IMR-90 (cell line): ENCODE measurements around the gene TPT1. TPM values are rescaled to one million over a fixed set of nuclear protein-coding genes. Genes with fewer than 3 reads are reported as not detected.

Source experiments
- ATAC-seq: fragments of 200-7000 bp; cut with Tn5 transposase; 2 replicates; pipeline ENCODE4 v1.9.1; 2020; ENCODE audit warnings: low read depth, mild to moderate bottlenecking, moderate library complexity
- BruUV-seq: library from RNA; stranded (reverse); fragments of 400-500 nt; replicated peaks from 2 replicates; lab custom pipeline; 2021; lab: Mats Ljungman, UMichigan
- CTCF ChIA-PET: fragments of 300-600 bp; formaldehyde crosslinking; extraction: SDS; loops from one replicate; lab custom pipeline; 2021; ENCODE audit warnings: antibody characterized with exemption; lab: Yijun Ruan, JAX
- POLR2A ChIA-PET: fragments of 300-600 bp; sonication (Branson Sonifier 250); formaldehyde crosslinking; loops from one replicate; lab custom pipeline; 2022; ENCODE audit warnings: antibody characterized with exemption; ENCODE audit not compliant: unreplicated experiment; lab: Charles Lee
- DNase-seq: peaks from one replicate; pipeline ENCODE4 v3.0.0; 2013
- H2AFZ ChIP-seq: replicated peaks from 2 replicates; pipeline ENCODE3; 2013; ENCODE audit warnings: low read length, mild to moderate bottlenecking; ENCODE audit not compliant: poor library complexity
- H2AK5ac ChIP-seq: 2 replicates; pipeline ENCODE4 v1.6.1; 2013; ENCODE audit warnings: low read depth, low read length, inconsistent platforms
- H2AK9ac ChIP-seq: replicated peaks from 2 replicates; pipeline ENCODE3; 2013; ENCODE audit warnings: mild to moderate bottlenecking, low read depth, low read length, moderate library complexity; ENCODE audit not compliant: poor library complexity
- H2BK120ac ChIP-seq: 2 replicates; pipeline ENCODE4 v1.6.1; 2013; ENCODE audit warnings: low read depth, low read length, inconsistent platforms
- H2BK15ac ChIP-seq: 3 replicates; pipeline ENCODE4 v1.6.1; 2013; ENCODE audit warnings: low read depth, low read length, inconsistent platforms
- H2BK20ac ChIP-seq: 2 replicates; pipeline ENCODE4 v1.6.1; 2013; ENCODE audit warnings: low read depth, mild to moderate bottlenecking, inconsistent platforms, low read length, moderate library complexity
- H2BK5ac ChIP-seq: 2 replicates; pipeline ENCODE4 v1.6.1; 2013; ENCODE audit warnings: mild to moderate bottlenecking, low read depth, low read length, inconsistent platforms; ENCODE audit not compliant: poor library complexity, severe bottlenecking
- H3K14ac ChIP-seq: replicated peaks from 2 replicates; pipeline ENCODE4 v1.6.1; 2013; ENCODE audit warnings: low read depth, low read length, inconsistent platforms
- H3K18ac ChIP-seq: 2 replicates; pipeline ENCODE4 v1.6.1; 2013; ENCODE audit warnings: low read depth, low read length, control low read depth
- H3K23ac ChIP-seq: 2 replicates; pipeline ENCODE4 v1.6.1; 2013; ENCODE audit warnings: low read depth, low read length, inconsistent platforms
- H3K27ac ChIP-seq: 2 replicates; pipeline ENCODE4 v1.5.1; 2013; ENCODE audit warnings: mild to moderate bottlenecking, control low read depth, low read length; ENCODE audit not compliant: insufficient read depth
- H3K27me3 ChIP-seq: 2 replicates; pipeline ENCODE4 v1.6.1; 2013; ENCODE audit warnings: low read length; ENCODE audit not compliant: control insufficient read depth, insufficient read depth
- H3K36me3 ChIP-seq: 2 replicates; pipeline ENCODE4 v1.6.1; 2013; ENCODE audit warnings: low read length, mixed read lengths; ENCODE audit not compliant: control insufficient read depth, insufficient read depth
- H3K4ac ChIP-seq: 2 replicates; pipeline ENCODE4 v1.6.1; 2013; ENCODE audit warnings: low read depth, low read length, inconsistent platforms
- H3K4me1 ChIP-seq: 2 replicates; pipeline ENCODE4 v1.6.1; 2013; ENCODE audit warnings: low read length, mixed read lengths; ENCODE audit not compliant: control insufficient read depth, insufficient read depth
- H3K4me2 ChIP-seq: 2 replicates; pipeline ENCODE4 v1.6.1; 2013; ENCODE audit warnings: low read depth, mild to moderate bottlenecking, control low read depth, low read length, moderate library complexity
- H3K4me3 ChIP-seq: 2 replicates; pipeline ENCODE4 v1.5.1; 2013; ENCODE audit warnings: low read depth, mild to moderate bottlenecking, control low read depth, low read length, moderate library complexity; ENCODE audit not compliant: insufficient read depth
- H3K56ac ChIP-seq: 2 replicates; pipeline ENCODE4 v1.6.1; 2013; ENCODE audit warnings: low read length, inconsistent platforms; ENCODE audit not compliant: insufficient read depth; ENCODE audit errors: extremely low read depth
- H3K79me1 ChIP-seq, 2 experiments: 2 replicates each; pipeline ENCODE4 v1.6.1; 2013; ENCODE audit warnings: low read length in 2 of 2, inconsistent platforms in 1 of 2, low read depth in 1 of 2
- H3K9ac ChIP-seq: 2 replicates; pipeline ENCODE4 v1.6.1; 2013; ENCODE audit warnings: low read depth, low read length, control low read depth
- H3K9me1 ChIP-seq: 2 replicates; pipeline ENCODE4 v1.6.1; 2013; ENCODE audit warnings: low read length, inconsistent platforms; ENCODE audit not compliant: insufficient read depth
- H3K9me3 ChIP-seq: 2 replicates; pipeline ENCODE4 v1.6.1; 2013; ENCODE audit warnings: low read length; ENCODE audit not compliant: control insufficient read depth, insufficient read depth
- H4K20me1 ChIP-seq: 2 replicates; pipeline ENCODE4 v1.6.1; 2013; ENCODE audit warnings: low read length, inconsistent platforms; ENCODE audit not compliant: insufficient read depth
- H4K5ac ChIP-seq: 2 replicates; pipeline ENCODE4 v1.6.1; 2013; ENCODE audit warnings: mild to moderate bottlenecking, low read depth, low read length, control low read depth
- H4K8ac ChIP-seq, 2 experiments: 2 replicates each; pipeline ENCODE4 v1.6.1; 2013; ENCODE audit warnings: low read depth in 2 of 2, low read length in 2 of 2, control low read depth in 1 of 2, inconsistent platforms in 1 of 2
- H4K91ac ChIP-seq: 2 replicates; pipeline ENCODE4 v1.6.1; 2013; ENCODE audit warnings: low read depth, low read length, inconsistent platforms; ENCODE audit not compliant: insufficient read depth
- CEBPB ChIP-seq: IDR thresholded peaks from 2 replicates; pipeline ENCODE4 v1.6.1; 2012; ENCODE audit warnings: low read depth, low read length, improper control_type of control experiment
- CTCF ChIP-seq: conservative IDR thresholded peaks from 2 replicates; pipeline ENCODE4 v1.5.1; 2012; ENCODE audit warnings: mild to moderate bottlenecking, low read depth, low read length, improper control_type of control experiment
- FOS ChIP-seq: fragments of 150-350 bp; IDR thresholded peaks from 2 replicates; pipeline ENCODE4 v1.6.1; 2016; ENCODE audit warnings: low read depth, low read length
- MAFK ChIP-seq: IDR thresholded peaks from 2 replicates; pipeline ENCODE4 v1.6.1; 2012; ENCODE audit warnings: low read depth, low read length, improper control_type of control experiment
- MAZ ChIP-seq: IDR thresholded peaks from 2 replicates; pipeline ENCODE4 v1.6.1; 2012; ENCODE audit warnings: low read depth, mild to moderate bottlenecking, low read length, improper control_type of control experiment, moderate library complexity, borderline replicate concordance
- RAD21 ChIP-seq: IDR thresholded peaks from 2 replicates; pipeline ENCODE4 v1.6.1; 2012; ENCODE audit warnings: low read length, improper control_type of control experiment
- RCOR1 ChIP-seq: IDR thresholded peaks from 2 replicates; pipeline ENCODE4 v1.6.1; 2012; ENCODE audit warnings: mild to moderate bottlenecking, low read length, improper control_type of control experiment; ENCODE audit not compliant: insufficient replicate concordance
- SMC3 ChIP-seq: fragments of 150-350 bp; IDR thresholded peaks from 2 replicates; pipeline ENCODE4 v1.6.1; 2016; ENCODE audit warnings: low read depth, mild to moderate bottlenecking, antibody characterized with exemption, low read length, moderate library complexity
- WGBS, 2 experiments: methylation state at CpG; one replicate each; pipeline versions ENCODE4 v1.1.5 to v1.1.7; 2013; ENCODE audit warnings: missing lambda C conversion rate in 2 of 2; ENCODE audit not compliant: insufficient read length in 1 of 2; ENCODE audit errors: extremely low coverage in 2 of 2; 5-methylcytosine and 5-hydroxymethylcytosine counted together
- dilution Hi-C: fragments of 300-500 bp; cut with HindIII; formaldehyde crosslinking; loops from one replicate; pipeline ENCODE4 v1.14.3; 2018; ENCODE audit warnings: low sequenced_read_pairs; ENCODE audit not compliant: unreplicated experiment
- in situ Hi-C: fragments of 300-500 bp; cut with MboI; formaldehyde crosslinking; loops from 3 replicates; pipeline ENCODE4 v1.14.3; 2019; ENCODE audit warnings: low sequenced_read_pairs, inconsistent platforms, mixed read lengths
- intact Hi-C: fragments of 100-400 bp; cut with micrococcal nuclease; formaldehyde crosslinking; loops from 2 replicates; pipeline ENCODE4 v1.10.0; 2022
- polyA plus RNA-seq, 3 experiments: library from polyadenylated mRNA; depleted of rRNA; stranded (reverse); fragments of >200 nt; gene quantifications; 2 replicates each; pipeline ENCODE4 v1.2.3, GENCODE V29; 2012; ENCODE audit warnings: low replicate concordance in 1 of 3
- total RNA-seq: library from RNA; depleted of rRNA; stranded (reverse); fragments of >200 nt; gene quantifications from 2 replicates; pipeline ENCODE4 v1.2.3, GENCODE V29; 2012

Gene TPT1
- total and polyA plus RNA-seq, 2 of the 4 experiments (the other 2 are of a cell fraction), result 1,663 to 2,665 TPM

GRCh38 chr13:45365558-45365885 is 24.5 kb upstream of the TPT1 start:
- Histone ChIP-seq H2AFZ (no peak overlapping the region), H4K5ac (no peak overlapping the region), H4K91ac (no peak overlapping the region), H2BK120ac (no peak overlapping the region), H3K27ac (no peak overlapping the region), H3K27me3 (no peaks in the 10 kb centered on the region), H3K79me1 (peaks cover 7 to 29% of the 10 kb centered on the region in 2 experiments; a peak in 3 of 4 replicates), H3K4ac (no peak overlapping the region), H4K8ac (no peak overlapping the region), H3K23ac (no peak overlapping the region), H3K9ac (no peak overlapping the region), H3K4me1 (no peaks in the 10 kb centered on the region), H3K4me2 (no peak overlapping the region), H2BK5ac (no peak overlapping the region), H2AK9ac (no peak overlapping the region), H3K9me3 (no peaks in the 10 kb centered on the region), H3K36me3 (peaks cover 17% of the 10 kb centered on the region; the same call in 1 of the 2 replicates), H3K9me1 (peaks cover 11% of the 10 kb centered on the region; the same call in 1 of the 2 replicates), H2BK15ac (no peak overlapping the region), H4K20me1 (no peaks in the 10 kb centered on the region), H2AK5ac (no peak overlapping the region), H3K4me3 (no peak overlapping the region), H3K56ac (no peak overlapping the region), H3K14ac (no peak overlapping the region), H2BK20ac (no peak overlapping the region), H3K18ac (no peak overlapping the region)
- CTCF ChIA-PET, result no interaction called here
- dilution Hi-C loops (no loop called here), intact Hi-C loops (no loop called here), in situ Hi-C loops (loop anchor here (25.0 kb wide), 1 partner anchor 622 kb away; no protein-coding TSS in a partner anchor)
- ATAC-seq (no peak), DNase-seq (no peak)
- BruUV-seq, result no TSS peak
- WGBS, 2 experiments, result no CpG with 5 or more reads among the region's 4 CpGs
- POLR2A ChIA-PET, result interaction anchor here (1.0 kb wide), 1 partner anchor 23 kb away, joined by 4 read pairs; no protein-coding TSS in a partner anchor
- TF ChIP-seq CTCF (no peak), CEBPB (no peak), RAD21 (no peak), MAZ (no peak), FOS (no peak), MAFK (no peak), RCOR1 (no peak), SMC3 (no peak)
